ENCODE results near the gene OPA3.

OPA3 gene

DNA sequence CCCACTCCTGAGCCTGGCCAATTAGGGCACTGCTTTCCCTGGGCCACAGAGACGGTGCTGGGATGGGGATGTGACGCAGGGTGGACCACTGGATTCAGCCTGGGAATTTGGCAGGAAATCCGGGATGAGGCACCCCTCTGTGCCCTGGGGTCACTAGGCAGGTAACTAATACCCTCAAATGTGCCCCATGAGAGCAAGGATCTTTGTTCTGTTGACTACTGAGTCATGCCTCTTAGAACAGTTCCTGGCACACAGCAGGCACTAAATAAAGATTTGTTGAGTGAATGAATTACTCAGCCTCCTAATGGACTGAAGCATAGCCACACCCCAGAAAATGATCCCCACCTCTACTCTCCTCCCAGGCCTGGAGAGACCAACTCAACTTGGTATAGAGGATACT, 15.9 kb downstream of the OPA3 start:
- H4K20me1 ChIP-seq (ENCODE audit: insufficient read depth, low read length) = peaks cover 6% of the 10 kb centered on the region; the same call in 1 of the 2 replicates
- no peaks in the 10 kb centered on the region for H3K4me1 ChIP-seq (ENCODE audit: insufficient read depth, low read length)

DNA sequence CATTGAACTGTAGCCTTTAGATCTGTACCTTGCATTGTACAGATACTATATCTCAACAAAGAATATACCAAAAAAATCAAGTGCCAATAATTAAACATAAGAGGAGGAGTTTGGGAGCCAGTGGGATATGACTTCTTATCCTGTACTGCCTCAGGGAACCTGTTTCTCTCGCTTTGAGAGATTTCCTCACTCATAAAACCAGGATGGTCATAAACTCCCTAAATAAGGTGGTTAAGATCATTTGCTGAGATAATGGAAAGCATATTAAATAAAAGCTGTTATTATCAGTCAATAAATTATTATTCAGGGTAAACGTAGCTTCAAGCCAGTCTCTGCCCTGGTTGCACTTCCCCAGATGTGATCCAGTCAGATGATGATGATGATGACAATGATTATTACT, 17.0 kb downstream of the OPA3 start:
- no peak overlapping the region for H2AFZ ChIP-seq (ENCODE audit: low read depth, low read length)
- TF ChIP-seq, protein P1, sequence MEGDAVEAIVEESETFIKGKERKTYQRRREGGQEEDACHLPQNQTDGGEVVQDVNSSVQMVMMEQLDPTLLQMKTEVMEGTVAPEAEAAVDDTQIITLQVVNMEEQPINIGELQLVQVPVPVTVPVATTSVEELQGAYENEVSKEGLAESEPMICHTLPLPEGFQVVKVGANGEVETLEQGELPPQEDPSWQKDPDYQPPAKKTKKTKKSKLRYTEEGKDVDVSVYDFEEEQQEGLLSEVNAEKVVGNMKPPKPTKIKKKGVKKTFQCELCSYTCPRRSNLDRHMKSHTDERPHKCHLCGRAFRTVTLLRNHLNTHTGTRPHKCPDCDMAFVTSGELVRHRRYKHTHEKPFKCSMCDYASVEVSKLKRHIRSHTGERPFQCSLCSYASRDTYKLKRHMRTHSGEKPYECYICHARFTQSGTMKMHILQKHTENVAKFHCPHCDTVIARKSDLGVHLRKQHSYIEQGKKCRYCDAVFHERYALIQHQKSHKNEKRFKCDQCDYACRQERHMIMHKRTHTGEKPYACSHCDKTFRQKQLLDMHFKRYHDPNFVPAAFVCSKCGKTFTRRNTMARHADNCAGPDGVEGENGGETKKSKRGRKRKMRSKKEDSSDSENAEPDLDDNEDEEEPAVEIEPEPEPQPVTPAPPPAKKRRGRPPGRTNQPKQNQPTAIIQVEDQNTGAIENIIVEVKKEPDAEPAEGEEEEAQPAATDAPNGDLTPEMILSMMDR (IDR thresholded peaks at IDR 0.05; ENCODE audit: borderline replicate concordance, extremely low read depth, low read length, poor library complexity, severe bottlenecking) = no peak
- no peak for TF ChIP-seq EZH2 (IDR thresholded peaks at IDR 0.05; ENCODE audit: borderline replicate concordance, low read depth, low read length, severe bottlenecking)
- peaks cover 24% of the 10 kb centered on the region; the same call in 1 of the 2 replicates for H3K79me2 ChIP-seq (ENCODE audit: insufficient read depth, low read length)
- no peaks in the 10 kb centered on the region for H3K9me3 ChIP-seq (ENCODE audit: insufficient read depth, low read length, severe bottlenecking)
- H4K20me1 ChIP-seq (ENCODE audit: insufficient read depth, low read length) = peaks cover 6% of the 10 kb centered on the region; the same call in 1 of the 2 replicates
- ATAC-seq (ENCODE audit: insufficient read depth, low read depth) (no peak), DNase-seq (no peak)
- no peaks in the 10 kb centered on the region for H3K4me1 ChIP-seq (ENCODE audit: insufficient read depth, low read length)
- no peaks in the 10 kb centered on the region for H3K36me3 ChIP-seq (ENCODE audit: insufficient read depth, low read length)
- no peak overlapping the region for H3K9ac ChIP-seq (ENCODE audit: low read depth, low read length)
- H3K4me3 ChIP-seq (ENCODE audit: low read depth in 1 of 2, low read length in 2 of 2) = no peak overlapping the region
- H3K4me2 ChIP-seq (ENCODE audit: insufficient read depth, low read length) = no peak overlapping the region
- no peak overlapping the region for H3K27ac ChIP-seq (ENCODE audit: low read length)
- H3K27me3 ChIP-seq (ENCODE audit: insufficient read depth, low read length, poor library complexity) = no peaks in the 10 kb centered on the region

More for the DNA sequence above, 15.9 kb downstream of the OPA3 start:
- H3K79me2 ChIP-seq (ENCODE audit: insufficient read depth, low read length) = peaks cover 24% of the 10 kb centered on the region
- no peak overlapping the region for H3K4me2 ChIP-seq (ENCODE audit: insufficient read depth, low read length)
- DNase-seq (no peak), ATAC-seq (ENCODE audit: insufficient read depth, low read depth) (no peak)
- H2AFZ ChIP-seq (ENCODE audit: low read depth, low read length) = no peak overlapping the region
- H3K9me3 ChIP-seq (ENCODE audit: insufficient read depth, low read length, severe bottlenecking) = no peaks in the 10 kb centered on the region
- no peak overlapping the region for H3K4me3 ChIP-seq (ENCODE audit: low read depth in 1 of 2, low read length in 2 of 2)
- H3K27ac ChIP-seq (ENCODE audit: low read length) = no peak overlapping the region
- no peaks in the 10 kb centered on the region for H3K27me3 ChIP-seq (ENCODE audit: insufficient read depth, low read length, poor library complexity)
- H3K36me3 ChIP-seq (ENCODE audit: insufficient read depth, low read length) = no peaks in the 10 kb centered on the region
- TF ChIP-seq, protein P1 (IDR thresholded peaks at IDR 0.05; ENCODE audit: borderline replicate concordance, extremely low read depth, low read length, poor library complexity, severe bottlenecking) = no peak
- TF ChIP-seq EZH2 (IDR thresholded peaks at IDR 0.05; ENCODE audit: borderline replicate concordance, low read depth, low read length, severe bottlenecking) = no peak
- H3K9ac ChIP-seq (ENCODE audit: low read depth, low read length) = no peak overlapping the region

DNA sequence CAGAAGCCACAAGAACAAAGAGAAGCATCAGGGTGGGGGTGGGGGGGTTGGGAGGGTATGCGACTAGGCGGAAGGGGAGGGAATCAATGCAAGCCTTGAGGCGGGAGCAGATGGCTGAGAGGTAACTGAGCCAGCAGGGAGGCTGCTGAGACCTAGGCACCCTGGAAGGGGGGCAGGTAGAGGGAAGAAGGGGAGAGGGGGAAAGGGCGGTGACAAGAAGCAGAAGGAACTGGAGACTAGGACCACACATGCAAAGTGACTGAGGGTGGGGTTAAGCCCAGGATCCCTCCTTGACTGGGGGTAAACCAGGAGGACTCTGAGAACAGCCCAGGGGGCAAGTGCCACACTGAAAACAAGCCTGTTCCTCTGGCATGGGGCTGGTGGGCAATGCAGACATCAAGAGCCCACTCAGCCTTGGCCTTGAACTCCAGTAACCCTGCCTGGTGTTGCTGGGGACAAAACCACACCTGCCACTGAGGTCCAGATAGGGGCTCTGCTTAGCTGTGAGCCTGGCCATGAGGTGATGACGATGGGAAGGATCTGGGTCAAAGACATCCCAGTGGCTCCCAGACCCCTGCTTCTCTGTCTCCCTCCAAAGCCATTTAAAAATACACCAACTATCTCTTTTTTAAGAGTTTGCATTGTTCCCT, 20.3 kb downstream of the OPA3 start:
- H2AFZ ChIP-seq (ENCODE audit: low read depth, low read length) = no peak overlapping the region
- H3K4me2 ChIP-seq (ENCODE audit: insufficient read depth, low read length) = no peak overlapping the region
- no peak overlapping the region for H3K27ac ChIP-seq (ENCODE audit: low read length)

More for the DNA sequence above, 20.3 kb downstream of the OPA3 start:
- TF ChIP-seq EZH2 (IDR thresholded peaks at IDR 0.05; ENCODE audit: borderline replicate concordance, low read depth, low read length, severe bottlenecking) = no peak
- TF ChIP-seq, protein P1 (IDR thresholded peaks at IDR 0.05; ENCODE audit: borderline replicate concordance, extremely low read depth, low read length, poor library complexity, severe bottlenecking) = no peak
- H3K9me3 ChIP-seq (ENCODE audit: insufficient read depth, low read length, severe bottlenecking) = no peaks in the 10 kb centered on the region
- H3K9ac ChIP-seq (ENCODE audit: low read depth, low read length) = no peak overlapping the region
- no peaks in the 10 kb centered on the region for H3K27me3 ChIP-seq (ENCODE audit: insufficient read depth, low read length, poor library complexity)
- H4K20me1 ChIP-seq (ENCODE audit: insufficient read depth, low read length) = peaks cover 6% of the 10 kb centered on the region; the same call in 1 of the 2 replicates
- no peaks in the 10 kb centered on the region for H3K36me3 ChIP-seq (ENCODE audit: insufficient read depth, low read length)
- ATAC-seq (ENCODE audit: insufficient read depth, low read depth) (0 out of 3 replicates have a peak, but pooled peaks have one; percentile 27), DNase-seq (no peak)
- no peaks in the 10 kb centered on the region for H3K4me1 ChIP-seq (ENCODE audit: insufficient read depth, low read length)
- H3K79me2 ChIP-seq (ENCODE audit: insufficient read depth, low read length) = peaks cover 19% of the 10 kb centered on the region; the same call in 1 of the 2 replicates
- no peak overlapping the region for H3K4me3 ChIP-seq (ENCODE audit: low read depth in 1 of 2, low read length in 2 of 2)

All from DND-41 (cell line).